Mesenchymal stem cell (in vitro differentiated cells and primary cell): ENCODE results near the gene ASCL5. TPM values are rescaled to one million over a fixed set of nuclear protein-coding genes. Genes with fewer than 3 reads are reported as not detected.

ENCODE experiments used
- DNase-seq: peaks from one replicate; pipeline ENCODE4 v3.0.0-alpha.2; 2013
- H2AFZ ChIP-seq: one replicate; pipeline ENCODE4 v1.6.1; 2013; ENCODE audit warnings: low read depth, mild to moderate bottlenecking, control low read depth, inconsistent platforms, low read length, moderate library complexity
- H2AK5ac ChIP-seq: 2 replicates; pipeline ENCODE4 v1.6.1; 2013; ENCODE audit warnings: low read length, moderate library complexity, mild to moderate bottlenecking, inconsistent platforms; ENCODE audit not compliant: severe bottlenecking
- H2BK120ac ChIP-seq: one replicate; pipeline ENCODE4 v1.6.1; 2013; ENCODE audit warnings: low read depth, mild to moderate bottlenecking, inconsistent platforms, low read length, moderate library complexity
- H2BK12ac ChIP-seq, 2 experiments: one replicate each; pipeline ENCODE4 v1.6.1; 2013; ENCODE audit warnings: inconsistent platforms in 2 of 2, low read length in 2 of 2, mild to moderate bottlenecking in 2 of 2, moderate library complexity in 2 of 2, control low read depth in 1 of 2
- H2BK15ac ChIP-seq: one replicate; pipeline ENCODE4 v1.6.1; 2013; ENCODE audit warnings: mild to moderate bottlenecking, low read depth, inconsistent platforms; ENCODE audit not compliant: poor library complexity, severe bottlenecking
- H2BK5ac ChIP-seq: 2 replicates; pipeline ENCODE4 v1.6.1; 2013; ENCODE audit warnings: low read depth, mild to moderate bottlenecking, low read length, control low read depth, inconsistent platforms; ENCODE audit not compliant: poor library complexity, severe bottlenecking
- H3K14ac ChIP-seq, 2 experiments: one replicate each; pipeline ENCODE4 v1.6.1; 2013; ENCODE audit warnings: inconsistent platforms in 2 of 2, low read length in 2 of 2, control low read depth in 1 of 2, mild to moderate bottlenecking in 1 of 2, moderate library complexity in 1 of 2
- H3K18ac ChIP-seq, 2 experiments: one replicate each; pipeline ENCODE4 v1.6.1; 2013; ENCODE audit warnings: inconsistent platforms in 2 of 2, low read length in 2 of 2, control low read depth in 1 of 2, low read depth in 1 of 2, mild to moderate bottlenecking in 1 of 2
- H3K23ac ChIP-seq, 2 experiments: one replicate each; pipeline ENCODE4 v1.6.1; 2013; ENCODE audit warnings: inconsistent platforms in 2 of 2, low read length in 2 of 2, mild to moderate bottlenecking in 2 of 2, moderate library complexity in 2 of 2, control low read depth in 1 of 2
- H3K27ac ChIP-seq: 2 replicates; pipeline ENCODE4 v1.5.1; 2013; ENCODE audit warnings: mild to moderate bottlenecking, moderate library complexity, low read length, control low read depth, inconsistent platforms; ENCODE audit not compliant: poor library complexity, severe bottlenecking
- H3K27me3 ChIP-seq, 2 experiments: 2 replicates each; pipeline versions ENCODE4 v1.6.1 to v1.7.0; 2013; ENCODE audit warnings: low read length in 2 of 2, mild to moderate bottlenecking in 2 of 2, moderate library complexity in 2 of 2, control low read depth in 1 of 2, inconsistent platforms in 1 of 2; ENCODE audit not compliant: control insufficient read depth in 1 of 2, insufficient read depth in 1 of 2
- H3K36me3 ChIP-seq, 2 experiments: 2 replicates each; pipeline versions ENCODE4 v1.6.1 to v1.7.0; 2013; ENCODE audit warnings: low read length in 2 of 2, control low read depth in 1 of 2, inconsistent platforms in 1 of 2, low read depth in 1 of 2, mild to moderate bottlenecking in 1 of 2; ENCODE audit not compliant: insufficient read depth in 2 of 2, control insufficient read depth in 1 of 2
- H3K4ac ChIP-seq, 2 experiments: one replicate each; pipeline ENCODE4 v1.6.1; 2013; ENCODE audit warnings: inconsistent platforms in 2 of 2, low read length in 2 of 2, mild to moderate bottlenecking in 2 of 2, moderate library complexity in 2 of 2, control low read depth in 1 of 2, low read depth in 1 of 2
- H3K4me1 ChIP-seq: 2 replicates; pipeline ENCODE4 v1.6.1; 2013; ENCODE audit warnings: low read depth, low read length, control low read depth; ENCODE audit not compliant: control insufficient read depth, insufficient read depth
- H3K4me2 ChIP-seq: 2 replicates; pipeline ENCODE4 v1.6.1; 2013; ENCODE audit warnings: low read length, mild to moderate bottlenecking, inconsistent platforms; ENCODE audit not compliant: poor library complexity, severe bottlenecking
- H3K4me3 ChIP-seq, 2 experiments: 2 replicates each; pipeline versions ENCODE4 v1.5.1 to v1.7.0; 2013; ENCODE audit warnings: low read length in 2 of 2, mild to moderate bottlenecking in 2 of 2, control low read depth in 1 of 2, low read depth in 1 of 2; ENCODE audit not compliant: insufficient read depth in 1 of 2
- H3K79me1 ChIP-seq: replicated peaks from 2 replicates; pipeline ENCODE4 v1.6.1; 2013; ENCODE audit warnings: mild to moderate bottlenecking, control low read depth, low read length, inconsistent platforms; ENCODE audit not compliant: poor library complexity, severe bottlenecking
- H3K9ac ChIP-seq: 2 replicates; pipeline ENCODE4 v1.7.0; 2013; ENCODE audit warnings: mild to moderate bottlenecking, low read length, moderate library complexity
- H3K9me3 ChIP-seq: 2 replicates; pipeline ENCODE4 v1.7.0; 2013; ENCODE audit warnings: mild to moderate bottlenecking, low read length; ENCODE audit not compliant: control insufficient read depth
- H4K8ac ChIP-seq: one replicate; pipeline ENCODE4 v1.6.1; 2013; ENCODE audit warnings: inconsistent platforms, mild to moderate bottlenecking, low read length, moderate library complexity
- H4K91ac ChIP-seq: one replicate; pipeline ENCODE4 v1.6.1; 2013; ENCODE audit warnings: mild to moderate bottlenecking, low read length, inconsistent platforms
- WGBS: methylation state at CpG from one replicate; pipeline ENCODE4 v1.1.7; 2013; ENCODE audit warnings: mixed read lengths; 5-methylcytosine and 5-hydroxymethylcytosine counted together
- polyA plus RNA-seq, 2 experiments: library from polyadenylated mRNA; stranded (reverse); fragments of 200-250 nt; gene quantifications; one replicate each; pipeline ENCODE4 v1.2.3, GENCODE V29; 2013

The ASCL5 gene, protein sequence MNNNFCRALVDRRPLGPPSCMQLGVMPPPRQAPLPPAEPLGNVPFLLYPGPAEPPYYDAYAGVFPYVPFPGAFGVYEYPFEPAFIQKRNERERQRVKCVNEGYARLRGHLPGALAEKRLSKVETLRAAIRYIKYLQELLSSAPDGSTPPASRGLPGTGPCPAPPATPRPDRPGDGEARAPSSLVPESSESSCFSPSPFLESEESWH
- polyA plus RNA-seq (2013, experiment 1 of 2), result not detected
- 0.03 TPM for polyA plus RNA-seq (2013, experiment 2 of 2)

DNA sequence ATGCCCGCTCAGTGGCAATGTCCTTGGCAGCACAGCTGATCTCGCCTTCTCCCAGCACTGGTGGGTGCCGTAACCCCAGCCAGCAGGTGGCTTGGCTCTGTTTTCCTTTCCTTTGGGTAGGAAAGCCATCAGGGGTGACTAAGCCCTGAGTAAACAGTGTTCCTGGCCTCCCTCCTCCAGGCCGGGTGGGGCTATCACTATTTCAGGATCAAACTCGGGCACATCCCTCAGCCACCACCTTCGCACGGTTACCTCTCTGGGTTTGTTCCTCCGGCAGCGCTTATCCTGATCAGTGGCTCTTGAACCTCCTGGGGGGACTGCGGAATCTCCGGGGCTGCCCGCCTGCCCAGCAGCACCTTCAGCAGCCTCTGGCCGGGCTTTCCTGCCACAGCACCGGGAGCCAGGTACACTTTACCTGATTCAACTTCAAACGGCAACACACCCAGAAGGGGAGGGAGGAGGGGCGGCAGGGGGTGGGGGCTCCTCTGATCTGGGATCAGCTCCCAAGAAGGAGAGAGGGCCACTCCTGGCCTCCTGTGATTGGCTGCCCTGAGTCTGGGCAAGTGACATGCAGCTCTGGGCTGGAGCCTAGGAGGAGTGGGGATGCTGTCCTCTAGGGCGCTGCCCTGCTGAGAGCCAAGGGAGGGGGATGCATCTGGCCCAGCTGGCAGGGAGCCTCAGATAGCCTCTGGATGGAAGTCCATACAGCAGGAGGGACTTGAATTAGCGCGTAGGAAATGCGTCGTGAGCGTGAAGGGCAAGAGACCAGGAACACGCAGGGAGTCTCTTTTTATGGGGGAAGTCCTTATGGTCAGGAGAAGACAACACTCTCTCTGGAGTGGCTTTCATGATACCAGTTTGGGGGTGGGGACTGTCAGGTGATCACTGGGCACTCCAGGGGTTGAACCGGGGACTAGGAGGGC, at the start of gene ASCL5:
Gene ASCL5 (minus strand): TSS at position 353 of the 923 bp plus-strand sequence. CDS start 11,812 bp downstream, outside the sequence.
- Histone ChIP-seq H2AFZ (peak within 1 kb of the TSS; percentile 44), H3K9ac (no peak within 1 kb of the TSS), H2BK15ac (peak within 1 kb of the TSS; percentile 6), H3K4ac (no peak within 1 kb of the TSS), H3K23ac (peak within 1 kb of the TSS in 1 of 2 experiments; percentile 65), H3K36me3 (peaks cover 0 to 4% of the 10 kb centered on the region in 2 experiments), H2BK12ac (no peak within 1 kb of the TSS), H3K18ac (peak within 1 kb of the TSS in 1 of 2 experiments; percentile 15), H3K14ac (peak within 1 kb of the TSS in 1 of 2 experiments; percentile 42), H3K4me2 (peak within 1 kb of the TSS; percentile 25), H3K27me3 (peaks cover 5 to 42% of the 10 kb centered on the region in 2 experiments), H3K9me3 (no peaks in the 10 kb centered on the region), H4K91ac (peak within 1 kb of the TSS; percentile 29), H2AK5ac (peak within 1 kb of the TSS; percentile 38), H3K27ac (no peak within 1 kb of the TSS), H2BK120ac (no peak within 1 kb of the TSS), H3K4me3 (no peak within 1 kb of the TSS), H4K8ac (no peak within 1 kb of the TSS), H3K4me1 (peaks cover 20% of the 10 kb centered on the region), H3K79me1 (no peaks in the 10 kb centered on the region), H2BK5ac (no peak within 1 kb of the TSS)
- peak; percentile 39 for DNase-seq
- WGBS, result 61% methylated on average over 22 of the region's 24 CpGs

DNA sequence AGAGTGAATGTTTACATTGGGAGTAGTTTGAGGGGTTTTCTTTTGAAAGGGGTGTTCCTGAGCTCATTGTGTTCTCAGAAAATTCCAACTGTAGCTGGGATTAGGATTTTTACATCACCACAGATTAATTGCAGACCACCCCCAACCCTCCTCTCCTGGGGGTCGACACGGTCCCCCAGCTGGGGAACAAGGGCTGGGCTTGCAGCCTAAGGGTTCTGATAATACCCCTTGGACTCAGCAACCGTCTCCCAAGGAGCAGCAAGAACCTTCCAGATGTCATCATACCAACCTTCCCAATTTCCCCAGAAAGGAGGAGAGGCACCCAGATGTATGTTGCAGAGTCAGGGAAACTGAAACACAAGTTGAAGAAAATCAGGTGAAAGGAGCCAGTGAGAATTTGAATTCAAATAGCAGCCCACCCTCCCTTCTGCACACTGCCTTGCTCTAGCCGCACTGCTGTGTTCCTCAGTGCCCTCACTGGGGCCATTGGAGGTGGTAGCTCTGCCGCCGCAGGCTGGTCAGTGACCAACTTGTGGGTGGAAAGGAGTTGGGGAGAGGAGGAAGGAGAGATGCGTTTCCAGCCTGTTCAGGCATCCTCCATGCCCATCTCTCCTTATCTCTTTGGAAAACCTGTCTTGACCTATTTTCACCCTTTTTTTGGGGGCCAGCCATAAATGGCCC, 49.0 kb upstream of the ASCL5 start:
- peaks cover 8% of the 10 kb centered on the region for H3K9me3 ChIP-seq
- no peak overlapping the region for H3K4me3 ChIP-seq
- H3K27me3 ChIP-seq, result peaks cover 0 to 4% of the 10 kb centered on the region in 2 experiments
- H3K4me1 ChIP-seq, result peaks cover 5% of the 10 kb centered on the region
- H3K4ac ChIP-seq, result no peak overlapping the region
- H3K23ac ChIP-seq, result no peak overlapping the region
- H2AK5ac ChIP-seq, result no peak overlapping the region
- H3K36me3 ChIP-seq, result no peaks in the 10 kb centered on the region
- DNase-seq, result no peak
- peak overlapping the region; percentile 50 for H2BK15ac ChIP-seq
- no peak overlapping the region for H3K18ac ChIP-seq
- H2BK12ac ChIP-seq, result no peak overlapping the region
- H3K79me1 ChIP-seq, result no peaks in the 10 kb centered on the region
- no peak overlapping the region for H3K9ac ChIP-seq
- no peak overlapping the region for H3K14ac ChIP-seq
- H2BK5ac ChIP-seq, result no peak overlapping the region
- no peak overlapping the region for H3K27ac ChIP-seq
- no peak overlapping the region for H4K8ac ChIP-seq
- 93% methylated on average over 5 of the region's 7 CpGs for WGBS
- no peak overlapping the region for H3K4me2 ChIP-seq
- H2AFZ ChIP-seq, result no peak overlapping the region
- no peak overlapping the region for H2BK120ac ChIP-seq
- H4K91ac ChIP-seq, result no peak overlapping the region

DNA sequence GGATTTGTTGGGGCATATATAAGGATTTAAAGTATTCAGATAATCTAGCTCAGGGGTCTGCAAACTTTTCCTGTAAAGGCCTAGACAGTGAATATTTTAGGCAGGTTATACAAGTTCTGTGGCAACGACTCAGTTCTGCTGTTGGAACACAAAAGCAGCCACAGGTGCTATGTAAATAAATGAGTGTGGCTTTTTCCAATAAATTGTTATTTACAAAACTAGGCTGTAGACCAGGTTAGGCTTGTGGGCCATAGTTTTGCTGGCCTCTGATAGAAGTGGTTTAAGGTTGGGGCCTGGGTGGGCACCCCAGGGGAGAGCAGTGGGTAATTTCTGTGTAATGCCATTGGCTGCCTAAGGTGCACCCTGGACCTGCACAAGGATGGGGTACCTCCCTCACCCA, 46.8 kb upstream of the ASCL5 start:
- no peak overlapping the region for H2AK5ac ChIP-seq
- no peak overlapping the region for H2BK12ac ChIP-seq
- H3K27ac ChIP-seq, result no peak overlapping the region
- no peak overlapping the region for H4K8ac ChIP-seq
- no peak overlapping the region for H2BK120ac ChIP-seq
- H4K91ac ChIP-seq, result no peak overlapping the region
- no peak for DNase-seq
- no peak overlapping the region for H3K18ac ChIP-seq
- H3K79me1 ChIP-seq, result no peaks in the 10 kb centered on the region
- H3K4me1 ChIP-seq, result peaks cover 5% of the 10 kb centered on the region
- H3K36me3 ChIP-seq, result no peaks in the 10 kb centered on the region
- H3K23ac ChIP-seq, result no peak overlapping the region
- no peak overlapping the region for H3K14ac ChIP-seq
- 63% methylated on average over 1 of the region's 1 CpG for WGBS
- no peak overlapping the region for H3K4ac ChIP-seq
- no peak overlapping the region for H3K4me2 ChIP-seq
- peaks cover 1% of the 10 kb centered on the region for H3K9me3 ChIP-seq
- H3K27me3 ChIP-seq, result no peaks in the 10 kb centered on the region
- no peak overlapping the region for H3K9ac ChIP-seq
- H3K4me3 ChIP-seq, result no peak overlapping the region
- no peak overlapping the region for H2BK5ac ChIP-seq
- H2AFZ ChIP-seq, result no peak overlapping the region
- no peak overlapping the region for H2BK15ac ChIP-seq
